AG09319 (cell line): ENCODE measurements around the gene GSDMA.

Experiments used
- DNase-seq: peaks from one replicate; pipeline ENCODE4 v3.0.0-alpha.2; 2010; ENCODE audit warnings: low read depth; ENCODE audit errors: extremely low read depth
- CTCF ChIP-seq: IDR thresholded peaks from 2 replicates; pipeline ENCODE4 v1.5.1; 2011; ENCODE audit warnings: low read depth, mild to moderate bottlenecking, inconsistent platforms, low read length, moderate library complexity

Gene GSDMA

GRCh38 chr17:39974433-39974832 is 11.6 kb downstream of the GSDMA start:
- TF ChIP-seq CTCF: no peak
- no peak for DNase-seq

- no peak for TF ChIP-seq CTCF
- DNase-seq: no peak
Observed at GRCh38 chr17:39975801-39976200, 13.0 kb downstream of the GSDMA start.

DNA sequence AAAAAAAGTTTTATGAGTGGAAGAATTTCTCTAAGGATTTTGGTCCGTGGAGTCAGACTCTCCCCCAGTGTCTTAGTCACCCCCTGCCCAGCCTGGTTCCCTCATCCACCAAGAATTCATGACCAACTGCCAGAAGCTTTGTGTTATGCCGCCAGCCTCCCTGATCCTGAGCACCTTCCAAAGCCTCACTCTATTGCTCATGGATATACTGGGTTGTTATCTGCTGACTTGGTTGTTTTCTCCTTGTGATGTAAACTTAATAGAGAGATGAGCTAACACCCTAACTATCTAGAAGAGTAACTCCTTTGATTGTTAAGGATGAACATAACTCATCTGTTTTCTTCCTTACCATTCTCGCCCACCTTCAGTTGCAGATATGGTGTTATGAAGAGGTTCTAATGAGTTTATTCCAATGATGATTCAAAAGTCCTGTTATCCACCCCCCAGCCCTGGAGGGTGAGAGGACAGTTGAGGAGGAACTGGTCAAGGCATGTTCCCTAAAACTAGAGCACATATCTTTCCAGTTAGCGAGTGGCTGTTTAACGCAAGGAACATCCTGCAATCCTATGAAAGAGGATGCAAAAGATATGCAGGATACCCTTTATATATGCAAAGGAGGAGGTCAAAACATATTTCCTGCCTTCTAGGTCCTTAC is 16.3 kb downstream of the GSDMA start:
- no peak for TF ChIP-seq CTCF
- DNase-seq: peak; percentile 5

DNA sequence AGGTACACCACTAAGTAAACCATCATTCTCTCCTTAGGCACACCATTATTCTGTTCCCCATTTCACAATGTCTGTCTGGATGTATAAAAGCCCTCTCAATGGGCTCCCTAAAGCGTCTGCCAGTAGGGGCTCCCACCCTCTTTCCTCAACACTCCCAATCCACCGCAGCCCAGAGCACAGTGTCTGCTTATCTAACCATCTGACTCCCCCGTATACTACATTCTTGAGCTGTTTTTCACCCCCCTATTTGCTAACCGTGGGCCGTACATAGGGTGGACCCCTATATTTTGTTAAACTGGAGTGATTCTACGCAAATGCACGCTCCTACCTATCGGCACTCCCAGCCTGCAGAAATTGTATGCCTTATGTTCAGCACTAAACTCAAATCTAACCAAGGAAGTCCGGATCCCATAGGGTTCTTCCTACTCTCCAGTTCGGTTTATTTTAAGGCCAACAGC is 17.1 kb downstream of the GSDMA start:
- no peak; the same call in 1 of the 2 replicates for TF ChIP-seq CTCF

DNA sequence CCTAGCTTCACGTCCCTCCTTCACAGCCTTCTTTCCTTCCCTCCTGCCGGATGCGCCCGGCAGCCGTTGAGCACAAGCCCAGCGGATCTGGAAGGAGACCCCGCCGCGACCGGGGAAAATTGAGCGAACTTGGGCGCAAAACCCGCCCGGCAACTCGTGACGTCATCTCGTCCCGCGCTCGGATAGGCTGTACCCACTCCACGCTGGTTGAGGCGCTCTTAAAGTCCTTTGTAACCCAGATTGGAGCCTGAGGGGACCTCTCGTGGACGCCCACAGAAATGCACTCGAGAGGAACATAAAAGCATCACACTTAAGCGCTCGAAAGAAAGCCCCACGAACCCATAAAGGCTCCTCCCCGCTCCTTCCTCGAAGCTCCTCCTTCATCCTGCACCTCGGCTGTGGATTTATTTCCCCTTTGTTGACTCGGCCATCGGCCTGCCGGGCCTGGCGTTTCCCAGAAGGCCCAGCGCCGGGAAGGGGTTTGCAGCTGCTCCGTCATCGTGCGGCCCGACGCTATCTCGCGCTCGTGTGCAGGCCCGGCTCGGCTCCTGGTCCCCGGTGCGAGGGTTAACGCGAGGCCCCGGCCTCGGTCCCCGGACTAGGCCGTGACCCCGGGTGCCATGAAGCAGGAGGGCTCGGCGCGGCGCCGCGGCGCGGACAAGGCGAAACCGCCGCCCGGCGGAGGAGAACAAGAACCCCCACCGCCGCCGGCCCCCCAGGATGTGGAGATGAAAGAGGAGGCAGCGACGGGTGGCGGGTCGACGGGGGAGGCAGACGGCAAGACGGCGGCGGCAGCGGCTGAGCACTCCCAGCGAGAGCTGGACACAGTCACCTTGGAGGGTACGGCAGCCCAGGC is 17.8 kb downstream of the GSDMA start, which contains the start of gene PSMD3:
Gene PSMD3, plus strand, starts transcription at position 457 of the 856 bp plus-strand sequence. Its CDS starts 164 bp downstream, at position 621.
- TF ChIP-seq CTCF: peak; percentile 74
- peak; percentile 99 for DNase-seq

More for the DNA sequence above, 17.1 kb downstream of the GSDMA start:
- DNase-seq: no peak

- DNase-seq: no peak
Observed at GRCh38 chr17:39981207-39981741, 18.5 kb downstream of the GSDMA start.

More at GRCh38 chr17:39981207-39981741, 18.5 kb downstream of the GSDMA start:
- no peak; the same call in 1 of the 2 replicates for TF ChIP-seq CTCF
